ENCODE results near the gene PSMD4.

Gene PSMD4

GRCh38 chr1:151281969-151282882 lies 27.7 kb downstream of the PSMD4 start, which contains the start of gene ZNF687:
Gene ZNF687 (plus strand): TSS chr1:151282299. CDS start chr1:151286292, 3,993 bp downstream.
- H3K4me3 ChIP-seq (ENCODE audit: low read depth, low read length) = peak within 1 kb of the TSS; percentile 66
- peak; percentile 100 for DNase-seq (ENCODE audit: low read depth)
- TF ChIP-seq, protein P1, sequence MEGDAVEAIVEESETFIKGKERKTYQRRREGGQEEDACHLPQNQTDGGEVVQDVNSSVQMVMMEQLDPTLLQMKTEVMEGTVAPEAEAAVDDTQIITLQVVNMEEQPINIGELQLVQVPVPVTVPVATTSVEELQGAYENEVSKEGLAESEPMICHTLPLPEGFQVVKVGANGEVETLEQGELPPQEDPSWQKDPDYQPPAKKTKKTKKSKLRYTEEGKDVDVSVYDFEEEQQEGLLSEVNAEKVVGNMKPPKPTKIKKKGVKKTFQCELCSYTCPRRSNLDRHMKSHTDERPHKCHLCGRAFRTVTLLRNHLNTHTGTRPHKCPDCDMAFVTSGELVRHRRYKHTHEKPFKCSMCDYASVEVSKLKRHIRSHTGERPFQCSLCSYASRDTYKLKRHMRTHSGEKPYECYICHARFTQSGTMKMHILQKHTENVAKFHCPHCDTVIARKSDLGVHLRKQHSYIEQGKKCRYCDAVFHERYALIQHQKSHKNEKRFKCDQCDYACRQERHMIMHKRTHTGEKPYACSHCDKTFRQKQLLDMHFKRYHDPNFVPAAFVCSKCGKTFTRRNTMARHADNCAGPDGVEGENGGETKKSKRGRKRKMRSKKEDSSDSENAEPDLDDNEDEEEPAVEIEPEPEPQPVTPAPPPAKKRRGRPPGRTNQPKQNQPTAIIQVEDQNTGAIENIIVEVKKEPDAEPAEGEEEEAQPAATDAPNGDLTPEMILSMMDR (IDR thresholded peaks at IDR 0.05; ENCODE audit: low read depth, low read length, missing control alignments) = no peak

DNA sequence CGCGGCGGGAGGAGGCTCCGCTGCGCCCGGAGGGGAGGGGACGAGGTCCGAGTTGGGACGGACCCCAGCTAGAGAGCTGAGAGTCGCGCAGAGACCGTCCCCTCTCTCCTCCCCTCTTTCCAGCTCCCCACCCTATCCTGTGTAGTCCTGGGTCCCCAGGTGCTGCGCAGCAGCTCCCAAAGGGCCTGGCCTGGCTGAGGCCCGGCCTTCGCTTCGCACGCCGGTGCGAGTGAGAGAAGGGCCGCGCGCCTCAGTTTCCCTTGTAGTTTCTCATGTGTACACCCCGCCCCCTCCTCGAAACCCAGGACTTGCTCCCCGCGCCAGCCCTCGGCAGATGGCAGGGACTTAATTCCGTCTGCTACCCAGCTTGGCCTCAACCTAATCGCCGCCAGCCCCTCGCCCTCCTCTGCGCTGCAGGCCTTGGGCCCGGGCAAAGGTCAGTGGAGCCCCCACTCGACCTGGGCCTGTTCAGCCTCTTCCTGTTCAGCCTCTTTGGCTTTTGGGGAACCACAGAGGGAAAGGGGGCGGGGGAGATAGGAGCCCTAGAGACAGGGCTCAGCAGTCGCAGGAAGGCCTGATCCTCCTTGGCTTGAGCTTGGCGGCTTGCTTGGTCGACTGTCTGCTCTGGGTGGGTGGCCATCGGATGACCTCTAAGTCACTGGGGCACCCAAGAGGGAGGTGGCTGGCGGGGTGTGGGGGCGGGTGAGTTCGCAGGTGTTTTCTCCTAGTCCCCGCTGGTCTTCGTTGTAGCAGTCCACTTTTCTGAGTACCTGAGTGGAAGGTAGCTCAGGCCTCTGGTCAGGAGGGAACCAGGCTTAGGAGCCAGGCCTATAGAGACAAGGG lies 28.6 kb downstream of the PSMD4 start:
- in situ Hi-C loops (cut with HindIII; ENCODE audit: low sequenced_read_pairs) = no loop called here
- peak overlapping the region; percentile 66 for H3K4me3 ChIP-seq (ENCODE audit: low read depth, low read length)
- TF ChIP-seq, protein P1 (IDR thresholded peaks at IDR 0.05; ENCODE audit: low read depth, low read length, missing control alignments) = no peak
- no peak for DNase-seq (ENCODE audit: low read depth)

More at GRCh38 chr1:151281969-151282882, 27.7 kb downstream of the PSMD4 start, which contains the start of gene ZNF687:
- in situ Hi-C loops (cut with HindIII; ENCODE audit: low sequenced_read_pairs) = no loop called here

DNA sequence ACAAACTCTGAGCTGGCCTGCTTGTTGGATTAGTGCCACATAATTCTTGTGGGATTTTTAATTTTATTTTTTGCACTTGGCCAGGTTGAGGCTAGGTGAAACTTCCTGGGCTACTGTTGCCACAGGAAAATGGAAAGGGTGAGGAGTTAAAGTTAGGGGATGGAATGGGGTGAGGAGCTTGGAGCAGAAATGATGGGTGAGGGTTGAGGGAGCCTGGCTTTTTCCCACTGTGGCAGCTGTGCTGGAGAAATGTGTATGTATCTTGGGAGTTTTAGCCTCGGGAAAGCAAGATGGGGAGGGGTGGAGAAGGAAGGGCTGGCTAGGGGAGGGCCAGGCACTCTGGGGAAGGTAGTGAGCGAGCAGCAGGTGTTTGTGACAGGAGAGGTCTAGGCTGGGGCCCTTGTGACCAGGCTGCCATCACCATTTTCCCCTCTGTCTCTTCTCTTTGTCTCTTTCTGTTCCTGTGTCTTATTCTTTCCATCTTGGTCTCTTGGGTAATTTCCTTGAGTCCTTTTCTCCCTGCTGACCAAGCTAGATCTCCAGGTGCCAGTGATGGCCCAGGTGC lies 29.6 kb downstream of the PSMD4 start:
- TF ChIP-seq, protein P1 (IDR thresholded peaks at IDR 0.05; ENCODE audit: low read depth, low read length, missing control alignments) = no peak
- in situ Hi-C loops (cut with HindIII; ENCODE audit: low sequenced_read_pairs) = no loop called here
- no peak for DNase-seq (ENCODE audit: low read depth)
- peak overlapping the region; percentile 66 for H3K4me3 ChIP-seq (ENCODE audit: low read depth, low read length)

- TF ChIP-seq, protein P1 (IDR thresholded peaks at IDR 0.05; ENCODE audit: low read depth, low read length, missing control alignments) = no peak
- in situ Hi-C loops (cut with HindIII; ENCODE audit: low sequenced_read_pairs) = no loop called here
- no peak for DNase-seq (ENCODE audit: low read depth)
- H3K4me3 ChIP-seq (ENCODE audit: low read depth, low read length) = no peak overlapping the region
Measured at GRCh38 chr1:151286619-151287340, 32.2 kb downstream of the PSMD4 start.

- in situ Hi-C loops (cut with HindIII; ENCODE audit: low sequenced_read_pairs) = no loop called here
- TF ChIP-seq, protein P1 (IDR thresholded peaks at IDR 0.05; ENCODE audit: low read depth, low read length, missing control alignments) = no peak
- no peak overlapping the region for H3K4me3 ChIP-seq (ENCODE audit: low read depth, low read length)
- DNase-seq (ENCODE audit: low read depth) = no peak
Measured at GRCh38 chr1:151287341-151287699, 32.8 kb downstream of the PSMD4 start.

All from astrocyte of the cerebellum (primary cell).